Activated naive CD4-positive, alpha-beta T cell treated with anti-CD3 and anti-CD28 coated beads, Interleukin-2, amount 10 ng/mL, durations not matched to agents 7 days and 5 days (primary cell): ENCODE results near the gene NOD1.

Experiments used
- CTCF ChIA-PET: fragments of 350-600 bp; sonication (Branson Sonifier 250); formaldehyde crosslinking; loops from one replicate; lab custom pipeline; 2021; ENCODE audit warnings: antibody characterized with exemption; lab: Charles Lee
- DNase-seq: peaks from one replicate; pipeline ENCODE4 v3.0.0-alpha.2; 2020
- H3K27ac Mint-ChIP-seq: one replicate; pipeline ENCODE4 v1.8.0; 2021; ENCODE audit warnings: mild to moderate bottlenecking, moderate library complexity, mixed read lengths
- H3K27me3 Mint-ChIP-seq: one replicate; pipeline ENCODE4 v1.8.0; 2021; ENCODE audit warnings: mild to moderate bottlenecking, mixed read lengths
- H3K36me3 Mint-ChIP-seq: one replicate; pipeline ENCODE4 v1.8.0; 2021; ENCODE audit warnings: mixed read lengths
- H3K4me1 Mint-ChIP-seq: one replicate; pipeline ENCODE4 v1.8.0; 2021; ENCODE audit warnings: mixed read lengths
- H3K4me3 Mint-ChIP-seq: one replicate; pipeline ENCODE4 v1.8.0; 2021; ENCODE audit warnings: mild to moderate bottlenecking, moderate library complexity, mixed read lengths
- H3K9me3 Mint-ChIP-seq: one replicate; pipeline ENCODE4 v1.8.0; 2021; ENCODE audit warnings: mixed read lengths

NOD1 gene

DNA sequence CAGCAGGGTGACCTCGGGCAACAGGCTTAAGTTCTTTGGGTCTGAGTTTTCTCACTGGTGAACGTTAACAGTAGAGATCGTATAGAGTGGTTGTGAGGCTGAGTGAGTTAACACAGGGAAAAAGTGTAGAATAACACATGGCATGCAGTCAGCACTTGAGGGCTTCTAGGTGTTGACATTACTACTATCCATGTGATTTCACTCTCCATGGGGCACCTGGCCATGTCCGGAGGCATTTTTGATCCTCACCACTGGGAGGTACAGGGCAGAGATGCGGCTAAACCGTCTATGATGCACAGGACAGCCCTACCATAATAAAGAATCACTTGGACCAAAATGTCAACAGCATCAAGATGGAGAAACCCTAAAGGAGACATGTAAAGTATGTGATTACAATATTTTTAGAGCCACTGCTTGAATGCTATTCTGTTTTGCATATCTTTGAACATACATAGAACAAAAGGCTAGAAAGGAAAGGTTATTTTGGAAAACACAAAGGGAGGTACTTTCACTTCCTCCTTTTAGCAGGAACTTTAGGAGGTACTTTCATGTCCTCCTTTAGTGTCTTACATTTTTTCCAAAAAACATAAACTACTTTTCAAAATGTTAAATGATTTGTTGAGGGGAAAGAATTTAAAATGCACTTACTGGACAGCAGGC, 44.3 kb downstream of the NOD1 start:
- peaks cover 3% of the 10 kb centered on the region for H3K4me1 Mint-ChIP-seq
- no peaks in the 10 kb centered on the region for H3K27me3 Mint-ChIP-seq
- H3K36me3 Mint-ChIP-seq: peaks cover 43% of the 10 kb centered on the region
- no peak overlapping the region for H3K4me3 Mint-ChIP-seq
- no peaks in the 10 kb centered on the region for H3K9me3 Mint-ChIP-seq
- H3K27ac Mint-ChIP-seq: no peak overlapping the region
- CTCF ChIA-PET: no interaction called here
- no peak for DNase-seq

DNA sequence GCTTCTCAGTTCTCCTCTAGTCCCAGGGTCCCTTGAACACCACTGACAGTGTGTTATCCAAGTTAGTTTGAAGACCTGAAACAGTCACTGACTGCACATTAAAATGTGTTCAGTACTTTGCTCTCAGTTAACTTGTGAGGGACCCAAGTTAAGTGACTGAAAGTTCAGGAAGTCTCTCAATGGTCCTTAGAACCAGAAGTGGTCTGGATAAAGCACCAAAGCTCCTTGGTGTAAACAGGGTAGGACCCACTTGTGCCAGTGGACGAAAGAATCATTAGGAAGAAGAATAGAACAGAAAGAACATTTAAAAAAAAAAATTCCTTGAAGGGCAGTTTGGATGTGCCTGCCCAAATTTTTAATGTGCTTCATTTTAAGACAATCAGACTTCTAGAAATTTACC, 45.1 kb downstream of the NOD1 start:
- CTCF ChIA-PET: interaction anchor here (0.5 kb wide), 1 partner anchor 252 kb away, joined by 4 read pairs; no protein-coding TSS in a partner anchor
- H3K9me3 Mint-ChIP-seq: no peaks in the 10 kb centered on the region
- H3K4me3 Mint-ChIP-seq: no peak overlapping the region
- no peaks in the 10 kb centered on the region for H3K27me3 Mint-ChIP-seq
- peaks cover 41% of the 10 kb centered on the region for H3K36me3 Mint-ChIP-seq
- H3K4me1 Mint-ChIP-seq: peaks cover 3% of the 10 kb centered on the region
- no peak for DNase-seq
- H3K27ac Mint-ChIP-seq: no peak overlapping the region

DNA sequence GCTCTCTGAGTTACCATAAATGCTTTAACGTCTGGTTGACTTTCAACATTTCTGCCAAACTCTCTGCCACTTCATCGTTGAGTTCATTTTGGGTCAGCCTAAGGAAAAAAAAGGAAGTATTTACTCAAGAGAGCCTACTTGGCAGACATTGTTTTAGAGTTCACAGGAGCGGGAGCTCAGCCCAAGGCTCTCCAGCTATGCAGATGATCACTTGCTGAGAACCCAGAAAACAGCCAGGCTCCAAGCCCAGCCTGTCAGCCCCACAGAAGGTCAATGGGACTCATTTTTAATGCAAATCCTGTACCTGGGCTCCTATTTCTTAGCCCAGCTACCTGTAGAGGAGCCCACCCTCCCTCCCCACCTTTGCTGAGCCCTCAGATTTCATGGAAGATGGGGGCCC, 45.5 kb downstream of the NOD1 start:
- Mint-ChIP-seq H3K4me1 (peaks cover 3% of the 10 kb centered on the region), H3K36me3 (peaks cover 42% of the 10 kb centered on the region), H3K9me3 (no peaks in the 10 kb centered on the region), H3K27ac (no peak overlapping the region), H3K27me3 (no peaks in the 10 kb centered on the region), H3K4me3 (no peak overlapping the region)
- no peak for DNase-seq
- CTCF ChIA-PET: interaction anchor here (0.5 kb wide), 1 partner anchor 251 kb away, joined by 4 read pairs; no protein-coding TSS in a partner anchor

DNA sequence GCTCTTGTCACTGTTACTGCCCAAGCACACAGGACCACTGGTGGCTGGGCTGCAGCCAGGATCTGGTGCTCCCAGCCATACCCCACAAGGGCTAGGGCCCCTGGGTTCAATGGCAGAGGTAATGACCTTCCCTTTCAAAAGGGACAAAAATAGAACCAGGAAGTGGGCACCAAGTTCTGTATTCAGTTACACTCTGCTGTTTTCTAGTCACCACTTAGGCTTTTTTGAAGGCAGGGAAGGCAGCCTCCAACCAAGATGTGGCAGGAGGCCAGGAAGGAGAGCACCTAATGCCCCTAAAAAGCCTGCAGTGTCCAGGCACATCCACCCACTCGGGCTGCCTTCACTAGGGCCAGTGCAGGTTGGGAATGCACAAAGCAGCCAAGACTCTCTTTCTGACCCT, 47.8 kb downstream of the NOD1 start:
- CTCF ChIA-PET: no interaction called here
- Mint-ChIP-seq H3K27ac (no peak overlapping the region), H3K27me3 (no peaks in the 10 kb centered on the region), H3K4me1 (peaks cover 3% of the 10 kb centered on the region), H3K4me3 (no peak overlapping the region), H3K9me3 (no peaks in the 10 kb centered on the region), H3K36me3 (peaks cover 42% of the 10 kb centered on the region)
- no peak for DNase-seq

DNA sequence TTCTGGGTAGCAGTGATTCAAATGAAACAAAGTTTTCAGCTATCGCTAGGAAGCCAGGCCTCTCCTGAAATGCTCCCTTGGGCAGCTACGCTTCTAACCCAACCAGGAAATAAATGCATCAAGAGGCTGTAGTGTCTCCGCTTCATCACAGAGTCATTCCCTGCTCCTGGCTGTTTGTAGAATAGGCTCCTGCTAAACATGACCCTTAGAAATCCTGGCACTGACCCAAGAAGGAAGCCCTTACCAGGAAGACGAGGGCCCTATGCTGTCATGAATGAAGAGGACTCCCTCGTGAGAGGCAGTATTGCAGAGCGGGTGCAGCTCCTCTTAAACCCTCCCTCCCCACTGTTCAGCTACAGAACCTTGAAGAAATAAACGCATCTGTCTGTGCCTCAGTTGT, 48.3 kb downstream of the NOD1 start:
- Mint-ChIP-seq H3K9me3 (no peaks in the 10 kb centered on the region), H3K27me3 (no peaks in the 10 kb centered on the region), H3K4me1 (peaks cover 3% of the 10 kb centered on the region), H3K36me3 (peaks cover 46% of the 10 kb centered on the region), H3K27ac (no peak overlapping the region), H3K4me3 (no peak overlapping the region)
- CTCF ChIA-PET: no interaction called here
- no peak for DNase-seq

DNA sequence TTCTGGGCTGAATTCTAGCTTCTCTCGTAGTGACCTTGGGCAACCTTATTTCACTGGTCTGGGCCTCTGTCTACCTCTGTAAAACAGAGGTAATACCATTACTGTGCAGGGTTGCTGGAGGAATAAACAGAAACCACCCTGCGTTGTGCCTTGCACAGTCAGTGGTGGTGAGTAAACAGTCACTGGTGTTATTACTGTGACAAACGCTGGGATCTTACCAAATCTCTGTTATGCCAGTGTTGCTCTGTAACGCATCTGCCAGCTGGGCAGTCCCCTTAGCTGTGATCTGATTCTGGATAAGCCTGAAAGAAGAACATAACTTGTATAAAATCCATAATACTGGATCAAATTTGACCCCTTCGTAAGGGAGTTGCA, 49.4 kb downstream of the NOD1 start:
- CTCF ChIA-PET: no interaction called here
- Mint-ChIP-seq H3K27ac (no peak overlapping the region), H3K4me1 (peaks cover 3% of the 10 kb centered on the region), H3K4me3 (no peak overlapping the region), H3K9me3 (no peaks in the 10 kb centered on the region), H3K36me3 (peaks cover 45% of the 10 kb centered on the region), H3K27me3 (no peaks in the 10 kb centered on the region)
- no peak for DNase-seq

DNA sequence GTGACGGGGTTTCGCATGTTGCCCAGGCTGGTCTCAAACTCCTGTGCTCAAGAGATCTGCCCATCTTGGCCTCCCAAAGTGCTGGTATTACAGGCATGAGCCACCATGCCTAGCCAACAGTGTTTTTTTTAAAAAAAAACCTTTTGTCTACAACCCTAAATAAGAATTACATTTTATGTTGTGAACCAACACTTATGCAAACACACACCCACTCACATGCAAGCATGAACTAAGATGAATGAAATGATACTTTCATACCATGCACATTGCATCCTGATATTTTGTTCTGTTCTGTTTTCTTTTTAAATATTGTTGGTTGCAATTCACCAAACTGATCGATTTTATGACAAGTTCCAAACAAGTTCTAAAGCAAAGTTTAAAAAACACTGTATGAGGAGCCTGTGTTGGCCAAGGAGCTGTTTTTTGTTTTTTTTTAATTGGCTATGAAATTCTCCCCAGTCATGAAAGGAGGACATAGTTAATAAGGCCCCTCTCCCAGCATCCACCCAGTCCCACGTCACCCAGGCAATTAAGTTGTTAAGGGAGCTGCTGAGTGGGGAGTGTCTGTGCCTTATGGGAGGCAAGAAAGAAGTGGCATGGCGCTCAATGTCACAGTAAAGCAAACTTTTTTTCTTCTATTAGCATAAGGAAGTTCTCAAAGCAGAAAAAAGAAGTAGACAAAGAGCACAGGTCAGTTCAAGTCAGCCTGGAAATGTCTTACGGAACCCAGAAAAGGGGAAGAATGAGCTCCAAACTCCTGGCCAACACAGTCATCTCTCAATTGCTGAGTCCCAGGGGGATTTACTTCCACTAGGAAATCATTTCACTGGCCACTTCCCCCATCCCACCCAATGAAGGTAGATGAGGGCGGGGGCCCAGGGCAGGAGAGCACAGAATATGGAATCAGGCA, 50.1 kb downstream of the NOD1 start:
- Mint-ChIP-seq H3K27ac (no peak overlapping the region), H3K9me3 (no peaks in the 10 kb centered on the region), H3K36me3 (peaks cover 45% of the 10 kb centered on the region), H3K4me3 (no peak overlapping the region), H3K27me3 (no peaks in the 10 kb centered on the region), H3K4me1 (peaks cover 3% of the 10 kb centered on the region)
- no peak for DNase-seq
- CTCF ChIA-PET: no interaction called here

DNA sequence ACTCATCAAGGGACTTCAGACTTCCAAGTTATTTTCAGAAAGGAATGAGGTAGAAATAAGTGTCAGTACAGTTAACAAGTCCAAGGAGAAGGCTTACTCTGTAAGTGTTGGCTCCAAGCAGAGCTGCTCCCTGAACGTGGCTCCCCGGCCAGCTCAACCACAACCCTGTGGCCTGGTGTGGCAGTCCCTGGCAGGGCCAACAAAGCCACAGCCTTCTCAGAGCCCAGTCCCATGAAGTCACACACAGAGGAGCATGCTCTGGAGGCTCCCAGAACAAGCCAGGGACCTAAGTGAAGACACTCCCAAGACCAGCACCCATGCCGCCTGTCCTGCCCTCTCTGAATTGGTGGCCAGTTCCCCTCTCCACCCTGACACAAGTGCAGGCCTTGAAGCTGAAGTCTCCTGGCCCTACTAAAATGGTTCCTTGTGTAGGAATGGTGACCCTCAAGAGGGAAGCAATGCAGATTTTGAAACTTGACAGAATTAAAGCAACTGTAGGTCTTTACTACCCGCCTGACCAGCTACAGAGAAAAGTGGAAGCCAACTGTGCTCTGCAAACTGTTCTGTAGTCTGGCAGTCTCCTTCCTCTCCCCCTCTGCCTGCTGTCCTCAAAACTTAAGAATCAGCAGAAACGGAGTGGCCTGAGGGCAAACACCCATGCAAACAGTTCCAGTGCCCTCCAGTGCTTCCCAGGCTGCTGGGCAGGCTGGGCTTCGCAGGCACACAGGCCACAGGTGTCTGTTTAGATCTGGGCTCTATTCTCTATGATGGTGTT, 51.1 kb downstream of the NOD1 start:
- H3K4me1 Mint-ChIP-seq: peaks cover 3% of the 10 kb centered on the region
- peaks cover 41% of the 10 kb centered on the region for H3K36me3 Mint-ChIP-seq
- DNase-seq: no peak
- no peaks in the 10 kb centered on the region for H3K27me3 Mint-ChIP-seq
- no peak overlapping the region for H3K4me3 Mint-ChIP-seq
- no peaks in the 10 kb centered on the region for H3K9me3 Mint-ChIP-seq
- CTCF ChIA-PET: no interaction called here
- H3K27ac Mint-ChIP-seq: no peak overlapping the region

DNA sequence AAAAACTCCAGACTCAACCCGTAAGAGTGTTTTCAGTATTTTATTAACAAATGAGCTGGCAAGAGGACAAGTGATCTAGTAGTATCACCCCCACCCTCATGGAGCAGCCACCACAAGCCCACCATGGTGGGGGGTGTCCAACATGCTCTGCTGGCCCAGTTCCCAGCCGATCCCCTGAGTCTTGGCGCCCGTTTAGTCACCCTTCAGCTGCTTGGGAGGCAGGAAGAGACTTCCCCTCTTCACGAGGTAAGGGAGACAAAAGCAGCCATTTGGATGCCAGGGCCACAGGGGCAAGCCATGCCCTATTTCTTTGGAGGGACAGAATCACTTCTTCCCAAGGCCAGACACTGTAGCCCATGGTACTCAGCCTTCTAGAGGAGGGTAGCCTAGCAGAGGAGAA, 54.1 kb downstream of the NOD1 start:
- Mint-ChIP-seq H3K9me3 (no peaks in the 10 kb centered on the region), H3K27ac (peak overlapping the region; percentile 35), H3K36me3 (peaks cover 36% of the 10 kb centered on the region), H3K4me3 (no peak overlapping the region), H3K4me1 (no peaks in the 10 kb centered on the region), H3K27me3 (no peaks in the 10 kb centered on the region)
- CTCF ChIA-PET: interaction anchor here (0.6 kb wide), 1 partner anchor 250 kb away, joined by 3 read pairs; no protein-coding TSS in a partner anchor
- no peak for DNase-seq

DNA sequence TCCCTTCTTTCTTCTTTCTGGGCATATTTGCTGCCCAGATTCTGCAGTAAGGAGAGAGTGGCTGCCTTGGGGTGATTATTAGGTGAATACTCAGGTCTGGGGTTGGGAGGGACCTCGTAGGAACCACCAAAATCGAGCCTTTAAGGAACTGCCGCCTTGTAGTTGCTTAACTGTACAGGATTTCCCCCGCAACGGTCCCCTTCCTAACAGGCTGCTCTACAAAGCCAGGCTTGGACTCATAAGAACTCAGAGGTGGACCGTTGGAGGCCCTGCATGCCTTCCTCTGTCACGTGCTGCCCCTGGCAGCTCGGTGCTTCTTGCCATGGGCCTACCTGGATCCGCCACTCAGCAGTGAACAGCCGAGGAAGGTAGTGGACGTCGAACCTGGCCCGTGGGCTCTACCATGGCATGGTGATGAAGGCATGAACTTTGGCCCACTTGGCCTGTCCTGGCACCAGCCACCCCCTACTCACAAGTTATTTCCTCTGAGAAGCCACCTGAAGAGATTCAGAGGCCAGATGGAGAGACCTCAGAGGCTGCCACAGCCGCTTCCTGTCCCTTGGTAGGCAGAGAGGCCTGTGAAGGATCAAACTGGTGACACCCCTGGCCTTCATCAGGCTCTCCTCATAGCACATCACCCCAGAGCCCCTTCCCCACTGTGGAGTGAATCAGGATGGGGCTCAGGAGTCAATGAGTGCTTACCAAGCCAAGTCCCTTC, 54.6 kb downstream of the NOD1 start:
- Mint-ChIP-seq H3K27ac (no peak overlapping the region), H3K4me1 (no peaks in the 10 kb centered on the region), H3K9me3 (no peaks in the 10 kb centered on the region), H3K4me3 (no peak overlapping the region), H3K36me3 (peaks cover 36% of the 10 kb centered on the region), H3K27me3 (no peaks in the 10 kb centered on the region)
- CTCF ChIA-PET: interaction anchor here (0.6 to 0.9 kb wide), 2 partner anchors 23 to 249 kb away, joined by 3 read pairs; no protein-coding TSS in a partner anchor
- DNase-seq: no peak

DNA sequence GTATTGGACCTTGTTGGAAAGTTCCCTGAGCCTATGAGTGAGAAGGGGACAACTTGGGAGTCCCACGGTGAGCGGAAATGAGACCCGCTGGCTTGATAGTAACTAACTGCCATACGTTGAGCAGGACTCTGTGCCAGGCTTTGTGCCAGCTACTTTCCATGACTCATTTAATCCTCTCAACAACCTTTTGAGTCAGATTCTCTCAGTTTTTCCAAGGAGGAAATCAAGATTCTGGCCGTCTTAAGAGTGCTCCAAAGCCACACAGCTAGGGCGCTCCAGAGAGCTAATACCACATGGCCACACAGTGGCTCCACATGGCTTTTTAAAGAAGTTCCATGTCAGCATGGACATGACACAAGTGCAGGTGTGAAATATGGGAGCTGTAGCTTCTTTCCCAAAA, 55.7 kb downstream of the NOD1 start:
- DNase-seq: no peak

DNA sequence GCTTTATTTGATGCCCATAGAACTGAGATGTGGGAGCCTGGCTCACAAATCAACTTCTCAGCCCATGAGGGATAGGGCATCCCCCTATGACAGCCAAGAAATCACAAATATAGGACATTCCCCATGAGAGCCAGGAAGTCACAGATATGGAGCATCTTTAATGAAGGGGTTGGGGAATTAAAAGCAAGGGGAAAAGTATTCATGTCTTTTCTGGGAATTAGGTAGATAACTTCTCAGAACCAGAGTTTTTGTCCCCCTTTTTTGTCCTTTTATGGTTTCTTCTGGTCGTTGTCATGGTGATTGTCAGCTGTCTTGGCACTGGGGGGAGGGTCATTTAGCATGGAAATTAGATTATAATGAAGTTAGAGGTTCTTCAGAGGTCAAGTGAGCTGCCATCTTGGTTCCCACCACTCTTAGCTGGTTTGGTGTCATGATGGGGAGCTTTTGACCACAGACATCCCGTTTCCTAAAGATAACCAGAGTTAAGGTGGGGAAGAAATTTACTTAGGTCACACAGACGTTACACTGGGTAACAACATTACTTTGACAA, 56.9 kb downstream of the NOD1 start:
- no peak overlapping the region for H3K4me3 Mint-ChIP-seq
- DNase-seq: no peak
- H3K4me1 Mint-ChIP-seq: no peaks in the 10 kb centered on the region
- peaks cover 28% of the 10 kb centered on the region for H3K36me3 Mint-ChIP-seq
- no peak overlapping the region for H3K27ac Mint-ChIP-seq
- H3K9me3 Mint-ChIP-seq: no peaks in the 10 kb centered on the region
- CTCF ChIA-PET: interaction anchor here (0.7 to 1.1 kb wide), 3 partner anchors 11 to 127 kb away, joined by 3 read pairs; no protein-coding TSS in a partner anchor
- no peaks in the 10 kb centered on the region for H3K27me3 Mint-ChIP-seq

More for the DNA sequence above, 55.7 kb downstream of the NOD1 start:
- H3K4me3 Mint-ChIP-seq: no peak overlapping the region
- CTCF ChIA-PET: interaction anchor here (0.6 to 1.1 kb wide), 5 partner anchors 24 to 258 kb away, joined by 3 to 7 read pairs (median 3); no protein-coding TSS in a partner anchor
- H3K4me1 Mint-ChIP-seq: no peaks in the 10 kb centered on the region
- H3K9me3 Mint-ChIP-seq: no peaks in the 10 kb centered on the region
- no peaks in the 10 kb centered on the region for H3K27me3 Mint-ChIP-seq
- H3K27ac Mint-ChIP-seq: no peak overlapping the region
- H3K36me3 Mint-ChIP-seq: peaks cover 30% of the 10 kb centered on the region

DNA sequence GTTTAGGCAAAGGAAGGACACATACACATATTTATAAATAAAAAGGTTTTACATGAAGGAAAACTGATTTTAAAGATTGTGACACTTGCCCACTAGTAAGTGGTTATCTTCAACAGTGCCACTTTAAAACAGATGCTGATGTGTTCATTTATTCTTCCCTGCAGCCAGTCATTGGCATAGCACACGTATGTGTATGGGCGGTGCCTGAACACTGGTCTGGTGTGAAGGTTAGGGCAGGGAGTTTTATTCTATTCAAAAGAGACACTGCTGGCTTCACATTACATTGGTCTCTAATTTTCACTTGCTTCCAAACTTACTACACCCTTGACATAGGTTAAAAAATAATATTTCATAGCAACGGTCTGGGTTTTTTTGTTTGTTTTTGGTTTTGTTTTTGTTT, 57.9 kb downstream of the NOD1 start:
- DNase-seq: no peak
- no peaks in the 10 kb centered on the region for H3K9me3 Mint-ChIP-seq
- H3K36me3 Mint-ChIP-seq: peaks cover 17% of the 10 kb centered on the region
- no peaks in the 10 kb centered on the region for H3K4me1 Mint-ChIP-seq
- no peak overlapping the region for H3K27ac Mint-ChIP-seq
- CTCF ChIA-PET: no interaction called here
- no peaks in the 10 kb centered on the region for H3K27me3 Mint-ChIP-seq
- H3K4me3 Mint-ChIP-seq: no peak overlapping the region
